Measurements from ENCODE around the gene FAM200A. TPM values are rescaled to one million over a fixed set of nuclear protein-coding genes. Genes with fewer than 3 reads are reported as not detected.

The FAM200A gene
- total and polyA plus RNA-seq, 4 donors: 1.0 to 4.6 (median 2.1) TPM

- H3K36me3 ChIP-seq (ENCODE audit: control insufficient read depth in 4 of 4, insufficient read depth in 3 of 4, low read depth in 1 of 4, low read length in 3 of 4): peaks cover 13 to 25% (median 19%) of the 10 kb centered on the region in 4 donors
- H3K27me3 ChIP-seq (ENCODE audit: control insufficient read depth in 4 of 4, insufficient read depth in 4 of 4, low read length in 3 of 4): no peaks in the 10 kb centered on the region
- peaks cover 9 to 22% (median 19%) of the 10 kb centered on the region in 4 donors for H3K4me1 ChIP-seq (ENCODE audit: control insufficient read depth in 4 of 4, insufficient read depth in 4 of 4, low read length in 3 of 4)
- H3K27ac ChIP-seq (ENCODE audit: low read depth in 1 of 2, low read length in 2 of 2): no peak overlapping the region
- no peak overlapping the region for H3K9ac ChIP-seq (ENCODE audit: low read depth in 1 of 2, low read length in 2 of 2)
- H3K9me3 ChIP-seq (ENCODE audit: control insufficient read depth in 4 of 4, low read length in 3 of 4): peaks cover 12 to 15% (median 13%) of the 10 kb centered on the region in 4 donors
- H3K4me3 ChIP-seq (ENCODE audit: low read depth in 1 of 3, low read length in 3 of 3): peak overlapping the region in 2 of 3 donors; percentile 60 to 75
- TF ChIP-seq FOXA2 (IDR thresholded peaks at IDR 0.05) (no peak), HNF4G (IDR thresholded peaks at IDR 0.05) (no peak), HNF4A (conservative IDR thresholded peaks at IDR 0.05) (no peak), NR2F2 (IDR thresholded peaks at IDR 0.05) (no peak), SP1 (IDR thresholded peaks at IDR 0.05) (no peak), REST (IDR thresholded peaks at IDR 0.05) (no peak), MAX (IDR thresholded peaks at IDR 0.05) (no peak), JUND (IDR thresholded peaks at IDR 0.05) (no peak), YY1 (IDR thresholded peaks at IDR 0.05) (no peak), GABPA (IDR thresholded peaks at IDR 0.05 in 1 of 2, conservative IDR thresholded peaks at IDR 0.05 in 1 of 2) (no peak), CTCF (IDR thresholded peaks at IDR 0.05; ENCODE audit: low read depth, low read length, missing input control) (no peak), FOXA1 (IDR thresholded peaks at IDR 0.05) (no peak), EGR1 (IDR thresholded peaks at IDR 0.05; ENCODE audit: low read depth in 2 of 2) (no peak), ATF3 (IDR thresholded peaks at IDR 0.05) (no peak), ZBTB33 (IDR thresholded peaks at IDR 0.05) (no peak), TAF1 (conservative IDR thresholded peaks at IDR 0.05) (no peak)
- DNase-seq (ENCODE audit: low spot score): no peak
- WGBS: 87% methylated on average over 6 of the region's 6 CpGs
These were observed 54.0 kb downstream of the FAM200A start for GRCh38 chr7:99497766-99498545.

Other genes with a start within 250 kb of the FAM200A start
- 10 to 100 TPM; 46.7 to 60.1 TPM for gene ARPC1A, start 226.2 kb downstream of the FAM200A start, total RNA-seq
- 10 to 100 TPM; 61.5 to 84.0 TPM for gene ARPC1A, start 226.2 kb downstream of the FAM200A start, polyA plus RNA-seq
- 100 to 1,000 TPM; 111 to 182 TPM for gene ARPC1B, start 177.4 kb downstream of the FAM200A start, total RNA-seq
- 100 to 1,000 TPM in 1 of 2 donors, 10 to 100 TPM in 1; 43.9 to 112 TPM for gene ARPC1B, start 177.4 kb downstream of the FAM200A start, polyA plus RNA-seq
- gene PDAP1, start 143.5 kb downstream of the FAM200A start, total RNA-seq: 10 to 100 TPM; 11.6 to 48.5 TPM
- 10 to 100 TPM; 14.6 to 83.6 TPM for gene PDAP1, start 143.5 kb downstream of the FAM200A start, polyA plus RNA-seq
- 10 to 100 TPM; 18.5 to 28.6 TPM for gene BUD31, start 143.1 kb downstream of the FAM200A start, total RNA-seq
- gene BUD31, start 143.1 kb downstream of the FAM200A start, polyA plus RNA-seq: 10 to 100 TPM; 35.4 to 55.9 TPM
- gene PTCD1, start 113.3 kb downstream of the FAM200A start, total RNA-seq: 1 to 10 TPM; 4.2 to 4.3 TPM
- 1 to 10 TPM; 3.1 to 3.5 TPM for gene PTCD1, start 113.3 kb downstream of the FAM200A start, polyA plus RNA-seq
- 10 to 100 TPM; 11.5 to 15.3 TPM for gene CPSF4, start 113.2 kb downstream of the FAM200A start, total RNA-seq
- gene CPSF4, start 113.2 kb downstream of the FAM200A start, polyA plus RNA-seq: 1 to 10 TPM; 7.1 to 9.6 TPM
- 100 to 1,000 TPM; 260 to 266 TPM for gene ATP5MF, start 85.9 kb downstream of the FAM200A start, total RNA-seq
- 100 to 1,000 TPM; 530 to 607 TPM for gene ATP5MF, start 85.9 kb downstream of the FAM200A start, polyA plus RNA-seq
- 1 to 10 TPM; 7.4 TPM for gene ZNF789, start 79.2 kb downstream of the FAM200A start, total RNA-seq
- gene ZNF789, start 79.2 kb downstream of the FAM200A start, polyA plus RNA-seq: 1 to 10 TPM; 1.6 to 2.3 TPM
- 10 to 100 TPM; 18.1 to 18.3 TPM for gene ZNF394, start 51.8 kb downstream of the FAM200A start, total RNA-seq
- gene ZNF394, start 51.8 kb downstream of the FAM200A start, polyA plus RNA-seq: 1 to 10 TPM; 5.5 to 6.1 TPM
- gene ZKSCAN5, start 47.5 kb downstream of the FAM200A start, total RNA-seq: 1 to 10 TPM; 4.7 to 5.4 TPM
- gene ZKSCAN5, start 47.5 kb downstream of the FAM200A start, polyA plus RNA-seq: 1 to 10 TPM; 1.7 to 2.2 TPM
- 10 to 100 TPM; 37.2 to 59.7 TPM for gene ZNF655, start 6.5 kb upstream of the FAM200A start, total RNA-seq
- 10 to 100 TPM; 15.9 to 27.6 TPM for gene ZNF655, start 6.5 kb upstream of the FAM200A start, polyA plus RNA-seq
- gene TMEM225B, start 46.2 kb upstream of the FAM200A start, total RNA-seq: under 1 TPM; 0.17 to 0.28 TPM
- under 1 TPM in 1 of 2 donors, not detected in 1; 0.10 TPM for gene TMEM225B, start 46.2 kb upstream of the FAM200A start, polyA plus RNA-seq
- 10 to 100 TPM in 1 of 2 donors, 1 to 10 TPM in 1; 8.7 to 11.0 TPM for gene ZSCAN25, start 64.8 kb upstream of the FAM200A start, total RNA-seq
- gene ZSCAN25, start 64.8 kb upstream of the FAM200A start, polyA plus RNA-seq: 1 to 10 TPM; 2.3 to 3.1 TPM
- 1,000 to 10,000 TPM in 1 of 2 donors, 10 to 100 TPM in 1; 21.9 to 1,413 TPM for gene CYP3A5, start 127.9 kb upstream of the FAM200A start, total RNA-seq
- gene CYP3A5, start 127.9 kb upstream of the FAM200A start, polyA plus RNA-seq: 1,000 to 10,000 TPM in 1 of 2 donors, 100 to 1,000 TPM in 1; 117 to 1,316 TPM
- gene CYP3A7, start 183.1 kb upstream of the FAM200A start, total RNA-seq: 1,000 to 10,000 TPM in 1 of 2 donors, 10 to 100 TPM in 1; 81.2 to 2,448 TPM
- 10 to 100 TPM; 36.1 to 85.6 TPM for gene CYP3A7, start 183.1 kb upstream of the FAM200A start, polyA plus RNA-seq
- 100 to 1,000 TPM in 1 of 2 donors, under 1 TPM in 1; 0.51 to 138 TPM for gene CYP3A4, start 232.1 kb upstream of the FAM200A start, total RNA-seq
- 1,000 to 10,000 TPM in 1 of 2 donors, 100 to 1,000 TPM in 1; 440 to 1,082 TPM for gene CYP3A4, start 232.1 kb upstream of the FAM200A start, polyA plus RNA-seq

All from liver (tissue), 9 donors.